NCI-H187 treated with DMSO at 0.1 percent for 48 hours (cell line): Measurements from ENCODE around the gene FLRT2.

Source experiments
- DNase-seq: peaks from one replicate; lab custom pipeline; 2025; lab: John Stamatoyannopoulos, UW

FLRT2 gene

DNA sequence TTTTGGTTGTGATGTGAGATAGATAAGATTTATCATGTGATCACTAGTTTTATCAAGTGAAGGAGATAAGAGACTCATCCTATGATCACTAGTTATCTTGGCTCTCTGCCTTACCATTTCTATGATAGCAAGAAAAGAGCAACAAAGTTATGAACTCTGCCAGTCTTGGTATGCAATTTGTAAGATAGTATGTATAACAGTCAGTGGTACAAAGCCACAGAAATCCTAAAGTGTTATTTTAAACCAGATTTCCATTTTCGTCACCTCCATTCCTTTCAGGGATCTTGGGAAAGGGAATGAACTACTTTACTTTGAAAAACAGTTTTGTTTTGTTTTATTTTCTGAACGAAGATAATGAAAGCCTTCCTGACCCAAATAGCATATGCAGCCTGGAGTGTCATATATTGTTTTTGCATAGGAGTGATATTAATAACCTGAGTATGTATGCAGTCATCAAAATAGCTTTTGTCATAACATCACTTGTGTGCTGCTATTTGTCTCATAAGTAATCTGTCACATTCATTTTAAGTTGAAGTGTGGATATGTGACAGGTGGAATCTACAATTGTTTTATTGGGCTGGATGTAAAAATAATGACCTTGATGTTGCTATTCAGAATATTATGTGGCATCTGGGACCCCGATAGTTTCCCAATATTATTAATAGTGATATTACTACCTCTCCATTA is 35.0 kb downstream of the FLRT2 start:
- no peak for DNase-seq

GRCh38 chr14:85565862-85566296 is 35.9 kb downstream of the FLRT2 start:
- DNase-seq, result no peak

DNA sequence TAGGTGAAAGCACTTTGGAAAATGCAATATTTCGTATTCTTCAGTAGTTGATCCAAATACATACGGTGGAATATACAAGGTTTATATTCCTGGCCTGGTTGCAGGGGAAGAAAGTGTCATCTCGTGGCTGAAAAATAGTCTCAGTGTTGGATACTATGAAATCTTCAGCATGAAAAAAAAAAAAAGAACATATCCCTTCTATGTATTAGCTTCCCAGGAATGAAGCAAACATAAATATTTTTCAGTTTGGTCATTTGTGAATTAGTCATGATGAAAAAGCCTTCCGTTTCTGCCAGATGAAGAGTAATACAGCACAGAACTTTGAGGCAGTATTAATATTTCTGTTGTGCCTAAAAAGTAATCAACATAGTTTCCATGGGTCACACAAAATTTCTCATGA is 36.7 kb downstream of the FLRT2 start:
- DNase-seq, result no peak

DNA sequence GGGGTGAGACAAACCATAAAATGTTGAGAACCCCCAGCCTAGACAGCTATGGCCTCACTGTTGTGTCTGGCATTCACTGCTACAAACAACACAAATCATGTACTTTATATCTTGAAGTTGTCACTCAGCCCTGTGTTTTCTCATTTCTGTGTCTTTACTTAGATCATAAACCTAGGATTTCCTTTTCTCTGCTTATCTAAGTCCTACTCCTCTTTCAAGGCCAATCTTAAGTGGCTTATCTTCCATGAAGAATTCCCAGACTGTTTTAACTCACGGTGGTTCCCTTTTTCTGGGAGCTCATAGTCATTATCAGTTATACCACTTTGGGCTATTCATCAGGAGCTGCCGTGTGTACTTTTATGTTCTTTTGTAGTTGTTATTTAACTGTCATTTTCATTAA is 42.1 kb downstream of the FLRT2 start:
- DNase-seq, result no peak

DNA sequence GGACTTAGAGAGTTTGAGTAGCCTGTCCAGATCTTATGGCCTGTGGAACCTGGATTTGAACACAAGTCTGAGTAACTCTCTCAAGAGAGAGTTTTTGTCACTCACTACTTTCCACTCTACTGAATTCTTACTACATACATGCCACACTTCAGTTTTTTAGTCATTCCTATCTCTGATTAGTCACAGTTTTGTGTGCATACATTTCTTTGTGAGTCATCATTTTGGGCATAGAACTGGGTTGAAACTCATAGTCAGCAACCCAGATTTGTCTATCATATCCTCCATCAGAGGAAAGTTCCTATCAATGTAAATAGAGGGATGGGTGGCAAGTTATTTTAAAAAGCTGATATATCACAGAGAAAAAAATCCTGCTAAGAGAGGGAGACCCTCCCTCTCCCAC is 42.9 kb downstream of the FLRT2 start:
- no peak for DNase-seq

DNA sequence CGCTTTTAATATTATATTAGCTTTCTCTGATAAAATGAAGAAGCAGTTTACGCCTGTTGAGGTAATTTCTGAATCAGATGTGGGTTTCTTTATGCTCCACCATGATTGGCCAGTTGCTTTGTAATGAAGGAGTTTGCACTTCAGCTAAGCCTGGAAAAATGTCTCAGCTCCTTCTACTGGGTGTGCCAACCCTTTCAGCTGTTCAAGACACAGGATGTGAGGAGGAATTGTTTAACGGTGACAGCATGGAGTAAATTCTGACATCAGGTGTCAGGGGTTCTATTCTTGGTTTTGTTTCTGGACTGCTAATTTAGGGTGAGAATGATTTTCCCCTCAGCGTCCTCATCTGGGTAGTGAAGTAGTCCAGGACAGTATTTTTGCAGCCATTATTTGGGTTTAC is 43.5 kb downstream of the FLRT2 start:
- DNase-seq, result no peak

GRCh38 chr14:85574853-85575616 is 45.1 kb downstream of the FLRT2 start:
- no peak for DNase-seq

DNA sequence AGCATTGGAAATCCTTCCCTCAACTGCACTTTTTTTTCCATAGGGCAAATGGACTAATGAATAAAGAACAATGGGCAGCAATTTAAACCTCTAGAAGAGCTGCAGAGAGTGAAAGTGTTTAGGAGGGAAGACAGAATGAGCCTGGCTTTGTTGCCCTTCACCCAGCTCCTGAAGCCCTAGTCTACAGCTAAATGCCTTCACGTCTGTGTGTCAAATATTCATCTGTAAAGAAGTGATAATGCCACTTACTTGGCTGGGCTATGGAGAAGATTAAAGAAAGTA is 45.6 kb downstream of the FLRT2 start:
- DNase-seq, result no peak

DNA sequence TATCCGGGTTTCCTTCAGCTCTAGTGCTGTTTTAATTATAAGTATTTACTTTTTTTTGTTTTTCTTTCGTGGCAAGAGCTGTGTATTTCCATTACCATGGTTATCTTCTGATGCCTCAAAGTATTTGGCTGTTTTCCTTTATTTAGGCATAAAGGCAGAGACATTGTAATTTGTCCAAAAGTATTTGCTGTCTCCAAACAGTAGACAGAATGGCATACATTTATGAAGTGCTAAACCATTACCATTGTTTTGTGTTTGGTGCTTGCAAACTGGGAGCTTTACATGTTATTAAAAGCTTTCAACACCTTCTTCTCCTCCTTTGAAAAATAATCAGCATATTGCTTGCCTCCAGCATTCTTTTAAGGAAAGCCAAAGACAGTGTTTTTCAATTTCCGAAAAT is 46.3 kb downstream of the FLRT2 start:
- DNase-seq, result no peak

GRCh38 chr14:85576848-85577542 is 47.1 kb downstream of the FLRT2 start:
- no peak for DNase-seq

DNA sequence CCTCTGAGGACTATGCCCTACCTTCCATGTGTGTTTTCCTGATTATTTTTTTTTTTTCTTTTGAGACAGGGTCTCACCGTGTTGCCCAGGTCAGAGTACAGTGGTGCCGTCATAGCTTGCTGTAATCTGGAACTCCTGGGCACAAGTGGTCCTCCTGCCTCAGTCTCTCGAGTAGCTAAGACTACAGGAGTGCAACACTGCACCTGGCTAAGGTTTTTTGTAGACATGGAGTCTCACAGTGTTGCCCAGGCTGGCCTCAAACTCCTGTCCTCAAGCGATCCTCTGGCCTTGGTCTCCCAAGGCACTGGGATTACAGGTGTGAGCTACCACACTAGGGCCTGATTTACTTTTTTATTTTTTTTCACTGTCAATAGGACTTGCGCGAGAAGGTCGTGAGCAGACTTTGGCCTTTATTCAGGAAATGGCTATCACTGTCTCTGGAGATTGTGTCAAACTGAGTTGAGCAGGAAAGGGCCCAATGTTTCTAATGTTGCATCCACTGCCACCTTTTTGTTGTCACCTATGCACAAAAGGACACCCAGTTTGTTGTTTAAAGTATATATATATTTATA is 47.7 kb downstream of the FLRT2 start:
- no peak for DNase-seq

DNA sequence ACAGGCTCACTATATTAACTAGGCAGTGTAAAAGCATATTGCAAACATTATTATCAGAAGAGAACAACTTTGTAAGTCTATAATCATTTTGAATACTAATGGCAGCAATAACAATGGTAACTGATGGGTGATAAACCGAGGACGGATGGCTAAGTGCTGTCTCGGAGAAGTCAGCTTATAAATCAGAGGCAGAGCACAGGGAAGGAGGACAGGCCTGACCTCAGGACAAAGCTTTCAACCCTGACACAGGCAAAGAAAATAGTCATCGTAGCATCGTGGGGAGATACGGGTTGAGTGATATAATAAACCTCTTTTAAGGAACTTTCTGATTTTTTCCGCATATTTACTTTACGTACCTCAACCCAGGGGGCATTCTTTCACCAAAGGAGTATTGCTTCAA is 48.4 kb downstream of the FLRT2 start:
- DNase-seq, result no peak

DNA sequence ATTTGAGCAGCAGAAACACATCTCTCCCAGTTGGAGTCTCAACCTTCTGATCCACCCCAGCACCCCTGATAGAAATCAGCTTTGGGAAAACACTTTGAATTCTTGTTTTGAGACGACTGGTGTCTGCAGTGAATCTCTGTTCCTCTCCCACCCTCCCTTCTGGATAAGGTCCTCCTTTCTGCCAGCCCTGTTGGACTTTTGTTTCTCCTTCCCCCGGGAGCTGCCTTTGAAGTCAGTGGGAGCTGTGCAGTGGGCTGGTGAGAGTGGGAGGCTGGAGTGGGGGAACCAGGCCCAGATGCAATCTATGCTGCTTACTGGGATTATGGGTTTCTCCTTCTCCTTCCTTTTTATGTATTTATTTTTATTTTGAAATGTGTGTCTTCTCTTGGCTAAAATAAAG is 49.0 kb downstream of the FLRT2 start:
- no peak for DNase-seq

DNA sequence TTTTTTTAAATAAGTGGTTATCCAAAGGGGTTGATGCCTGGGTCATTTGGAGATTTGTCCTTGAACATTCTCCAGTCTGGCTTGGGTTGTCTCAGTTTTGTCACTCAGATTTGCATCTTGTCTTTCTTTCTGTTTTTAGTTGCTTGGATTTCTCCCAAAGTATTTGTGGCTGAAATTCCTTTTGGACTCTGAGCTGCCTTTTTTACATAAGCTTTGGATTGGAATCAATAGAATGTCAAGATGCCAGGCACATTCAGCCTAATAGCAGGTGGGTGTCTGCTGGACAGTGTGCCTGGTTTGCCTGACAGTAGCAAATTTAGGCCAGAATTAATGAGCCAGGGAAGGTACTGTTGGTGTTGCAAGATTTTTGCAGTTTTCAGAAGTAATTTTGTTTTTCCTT is 50.0 kb downstream of the FLRT2 start:
- DNase-seq, result no peak

- DNase-seq, result no peak
Observed at GRCh38 chr14:85580536-85581140, 50.7 kb downstream of the FLRT2 start.

DNA sequence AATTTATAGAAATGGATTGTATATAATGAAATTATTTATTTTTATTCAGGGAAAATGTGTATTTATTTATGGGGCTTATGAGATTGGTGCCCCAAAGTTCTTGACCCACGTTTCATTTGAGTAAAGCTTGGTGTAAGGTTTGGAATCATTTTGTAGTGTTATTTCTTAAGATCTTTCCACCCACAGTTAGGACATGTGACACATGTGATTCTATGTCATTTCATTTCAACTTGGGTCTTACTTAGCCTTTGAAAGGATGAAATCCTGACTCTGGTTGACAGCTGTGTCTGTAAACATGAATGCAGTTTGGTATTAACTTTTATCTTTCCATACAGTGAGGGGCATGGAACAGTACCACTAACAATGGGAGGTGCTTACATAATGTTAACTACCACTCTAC is 51.7 kb downstream of the FLRT2 start:
- DNase-seq, result no peak

- DNase-seq, result no peak
Observed at GRCh38 chr14:85583380-85583779, 53.4 kb downstream of the FLRT2 start.

DNA sequence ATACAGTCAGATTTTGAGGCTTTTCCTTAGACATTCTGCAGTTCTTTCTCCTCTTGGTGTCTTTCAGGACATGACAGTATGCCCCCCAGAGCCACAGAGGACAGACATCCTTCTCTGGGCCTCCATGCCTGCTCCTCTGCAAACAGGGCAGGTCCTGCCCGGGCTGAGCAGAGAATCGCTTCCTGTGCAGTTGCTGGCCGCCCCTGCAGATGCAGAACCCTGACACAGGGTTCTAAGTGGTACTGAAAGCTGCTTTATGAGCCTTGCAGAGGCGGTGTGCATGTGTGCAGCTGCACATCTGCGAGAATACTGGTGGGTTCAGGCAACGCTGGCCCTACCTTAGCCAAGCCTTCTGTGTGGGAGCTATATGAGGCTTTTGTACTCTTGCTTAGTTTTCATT is 54.5 kb downstream of the FLRT2 start:
- no peak for DNase-seq

DNA sequence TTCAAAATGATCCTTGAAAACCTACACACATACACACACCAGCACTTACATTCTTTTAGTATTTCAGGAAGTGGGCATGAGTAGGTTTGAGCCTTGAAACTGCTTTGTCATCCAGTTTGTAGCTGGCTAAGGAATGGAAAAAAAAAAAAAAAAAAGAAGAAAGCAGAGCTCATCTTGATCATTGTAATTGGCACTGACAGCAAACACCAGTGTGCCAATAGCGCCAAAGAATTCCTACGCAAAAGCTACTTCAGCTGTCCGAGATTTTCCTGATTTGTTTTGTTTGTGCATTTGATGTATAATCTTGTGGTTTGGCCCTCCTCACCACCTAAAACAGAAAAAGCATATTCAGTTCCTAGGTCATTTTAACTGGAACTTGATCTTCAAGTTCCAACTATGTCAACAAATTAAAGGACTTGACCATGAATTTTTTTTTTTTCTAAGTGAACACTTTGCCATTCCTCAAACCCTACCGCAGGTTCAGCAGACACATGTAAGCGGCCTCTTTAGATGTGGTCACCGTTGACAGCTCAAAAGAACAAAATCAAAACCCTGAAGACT is 57.3 kb downstream of the FLRT2 start:
- DNase-seq, result peak; percentile 84

DNA sequence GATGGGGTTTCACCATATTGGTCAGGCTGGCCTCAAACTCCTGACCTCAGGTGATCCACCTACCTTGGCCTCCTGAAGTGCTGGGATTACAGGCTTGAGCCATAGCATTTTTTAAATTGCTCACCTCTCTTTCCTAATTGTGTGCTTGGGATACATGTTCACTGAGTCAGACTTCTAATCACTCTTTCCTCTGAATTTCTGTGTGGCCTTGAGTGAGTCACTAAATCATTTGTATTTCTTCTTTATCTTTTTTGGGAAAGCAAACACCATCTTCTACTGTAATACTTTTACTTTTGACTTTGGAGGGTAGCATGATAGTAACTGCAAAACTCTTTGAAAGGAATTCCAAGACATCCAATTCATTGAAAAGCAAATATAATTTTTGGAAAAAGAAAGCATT is 60.8 kb downstream of the FLRT2 start:
- no peak for DNase-seq

GRCh38 chr14:85594217-85594616 is 64.3 kb downstream of the FLRT2 start:
- no peak for DNase-seq

DNA sequence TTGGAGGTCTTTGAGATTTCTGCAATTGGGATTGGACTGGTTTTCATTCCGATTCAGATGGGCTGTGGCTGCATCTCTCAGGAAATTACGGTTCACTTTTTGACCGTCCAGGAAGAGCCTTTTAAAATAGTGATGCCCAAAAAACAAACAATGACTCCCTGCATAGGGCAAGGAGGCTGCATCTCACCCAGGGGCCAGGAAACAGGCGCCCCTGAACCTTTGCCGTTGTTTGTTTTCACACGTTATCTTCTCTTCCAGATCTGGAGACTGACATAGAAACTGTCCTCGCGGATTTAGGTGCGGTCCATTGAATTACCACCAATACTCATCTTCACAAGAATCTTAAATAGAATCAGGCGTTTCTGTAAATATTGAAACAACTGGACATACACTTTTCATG is 66.0 kb downstream of the FLRT2 start:
- DNase-seq, result no peak
